Loucy (cell line): ENCODE measurements around the gene TSEN54.

Source experiments
- H2AFZ ChIP-seq: fragments of 200-600 bp; sonication (generic); 2 replicates; pipeline ENCODE4 v1.6.0; 2016; ENCODE audit warnings: antibody characterized with exemption, mild to moderate bottlenecking, low read length, moderate library complexity
- H3F3A ChIP-seq: fragments of 200-600 bp; 2 replicates; pipeline ENCODE4 v1.6.0; 2016; ENCODE audit warnings: antibody characterized with exemption, low read depth, mild to moderate bottlenecking
- H3K27me3 ChIP-seq: fragments of 200-600 bp; sonication (generic); 2 replicates; pipeline ENCODE4 v1.6.1; 2014; ENCODE audit warnings: low read length, mild to moderate bottlenecking; ENCODE audit not compliant: insufficient read depth, poor library complexity, severe bottlenecking
- H3K36me3 ChIP-seq: fragments of 200-600 bp; sonication (generic); 2 replicates; pipeline ENCODE4 v1.6.1; 2016; ENCODE audit warnings: low read length; ENCODE audit not compliant: insufficient read depth
- H3K4me1 ChIP-seq: fragments of 200-600 bp; sonication (generic); 2 replicates; pipeline ENCODE4 v1.5.1; 2014; ENCODE audit warnings: low read length, mild to moderate bottlenecking; ENCODE audit not compliant: insufficient read depth, poor library complexity, severe bottlenecking
- H3K4me2 ChIP-seq: fragments of 200-600 bp; sonication (generic); 2 replicates; pipeline ENCODE4 v1.6.0; 2014; ENCODE audit warnings: antibody characterized with exemption, low read length, low read depth, mild to moderate bottlenecking; ENCODE audit not compliant: poor library complexity, severe bottlenecking
- H3K4me3 ChIP-seq: fragments of 200-600 bp; sonication (generic); 2 replicates; pipeline ENCODE4 v1.5.1; 2014; ENCODE audit warnings: low read length, mild to moderate bottlenecking, mixed read lengths; ENCODE audit not compliant: poor library complexity, severe bottlenecking
- H3K79me2 ChIP-seq: fragments of 200-600 bp; sonication (generic); 2 replicates; pipeline ENCODE4 v1.6.1; 2014; ENCODE audit warnings: low read length; ENCODE audit not compliant: insufficient read depth
- H3K9ac ChIP-seq: fragments of 200-600 bp; sonication (generic); 2 replicates; pipeline ENCODE4 v1.6.0; 2014; ENCODE audit warnings: mild to moderate bottlenecking, low read depth, low read length, moderate library complexity; ENCODE audit not compliant: poor library complexity, severe bottlenecking
- H3K9me2 ChIP-seq: fragments of 200-600 bp; sonication (generic); replicated peaks from 2 replicates; pipeline ENCODE4 v1.6.1; 2016; ENCODE audit warnings: low read depth, low read length, mixed read lengths
- H3K9me3 ChIP-seq: fragments of 200-600 bp; sonication (generic); 2 replicates; pipeline ENCODE4 v1.6.1; 2014; ENCODE audit warnings: mild to moderate bottlenecking, antibody characterized with exemption, low read length, low read depth; ENCODE audit not compliant: insufficient read depth
- H4K20me1 ChIP-seq: fragments of 200-600 bp; sonication (generic); 2 replicates; pipeline ENCODE4 v1.6.0; 2014; ENCODE audit warnings: antibody characterized with exemption, low read length, mild to moderate bottlenecking; ENCODE audit not compliant: insufficient read depth, poor library complexity, severe bottlenecking
- EZH2phosphoT487 ChIP-seq: fragments of 200-600 bp; IDR thresholded peaks from 2 replicates; pipeline ENCODE4 v1.6.1; 2018; ENCODE audit warnings: antibody characterized with exemption, mild to moderate bottlenecking, moderate library complexity, borderline replicate concordance
- TF ChIP-seq, protein P1 (sequence below): fragments of 200-600 bp; sonication (generic); conservative IDR thresholded peaks from 2 replicates; pipeline ENCODE4 v1.5.1; 2014; ENCODE audit warnings: mild to moderate bottlenecking, antibody characterized with exemption, low read length

TSEN54 gene

GRCh38 chr17:75480281-75480680 lies 36.0 kb upstream of the TSEN54 start:
- no peak overlapping the region for H3K9ac ChIP-seq

GRCh38 chr17:75481194-75482068 lies 34.9 kb upstream of the TSEN54 start:
- no peaks in the 10 kb centered on the region for H3K79me2 ChIP-seq
- H3K4me1 ChIP-seq: no peaks in the 10 kb centered on the region
- H3K9ac ChIP-seq: no peak overlapping the region
- no peaks in the 10 kb centered on the region for H3K9me2 ChIP-seq
- H4K20me1 ChIP-seq: no peaks in the 10 kb centered on the region
- H3F3A ChIP-seq: no peaks in the 10 kb centered on the region
- H3K27me3 ChIP-seq: no peaks in the 10 kb centered on the region
- TF ChIP-seq EZH2phosphoT487: no peak
- TF ChIP-seq, protein P1, sequence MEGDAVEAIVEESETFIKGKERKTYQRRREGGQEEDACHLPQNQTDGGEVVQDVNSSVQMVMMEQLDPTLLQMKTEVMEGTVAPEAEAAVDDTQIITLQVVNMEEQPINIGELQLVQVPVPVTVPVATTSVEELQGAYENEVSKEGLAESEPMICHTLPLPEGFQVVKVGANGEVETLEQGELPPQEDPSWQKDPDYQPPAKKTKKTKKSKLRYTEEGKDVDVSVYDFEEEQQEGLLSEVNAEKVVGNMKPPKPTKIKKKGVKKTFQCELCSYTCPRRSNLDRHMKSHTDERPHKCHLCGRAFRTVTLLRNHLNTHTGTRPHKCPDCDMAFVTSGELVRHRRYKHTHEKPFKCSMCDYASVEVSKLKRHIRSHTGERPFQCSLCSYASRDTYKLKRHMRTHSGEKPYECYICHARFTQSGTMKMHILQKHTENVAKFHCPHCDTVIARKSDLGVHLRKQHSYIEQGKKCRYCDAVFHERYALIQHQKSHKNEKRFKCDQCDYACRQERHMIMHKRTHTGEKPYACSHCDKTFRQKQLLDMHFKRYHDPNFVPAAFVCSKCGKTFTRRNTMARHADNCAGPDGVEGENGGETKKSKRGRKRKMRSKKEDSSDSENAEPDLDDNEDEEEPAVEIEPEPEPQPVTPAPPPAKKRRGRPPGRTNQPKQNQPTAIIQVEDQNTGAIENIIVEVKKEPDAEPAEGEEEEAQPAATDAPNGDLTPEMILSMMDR: no peak
- no peaks in the 10 kb centered on the region for H3K36me3 ChIP-seq
- H3K4me2 ChIP-seq: no peak overlapping the region
- H3K9me3 ChIP-seq: no peaks in the 10 kb centered on the region
- H2AFZ ChIP-seq: no peak overlapping the region
- no peak overlapping the region for H3K4me3 ChIP-seq

More at GRCh38 chr17:75480281-75480680, 36.0 kb upstream of the TSEN54 start:
- Histone ChIP-seq H3K9me2 (no peaks in the 10 kb centered on the region), H3K4me2 (no peak overlapping the region), H3K79me2 (no peaks in the 10 kb centered on the region), H3K27me3 (no peaks in the 10 kb centered on the region), H3K4me3 (no peak overlapping the region), H3K36me3 (no peaks in the 10 kb centered on the region; the same call in 1 of the 2 replicates), H4K20me1 (no peaks in the 10 kb centered on the region), H2AFZ (no peak overlapping the region), H3F3A (no peaks in the 10 kb centered on the region), H3K4me1 (no peaks in the 10 kb centered on the region), H3K9me3 (no peaks in the 10 kb centered on the region)
- no peak for TF ChIP-seq EZH2phosphoT487
- TF ChIP-seq, protein P1: no peak

DNA sequence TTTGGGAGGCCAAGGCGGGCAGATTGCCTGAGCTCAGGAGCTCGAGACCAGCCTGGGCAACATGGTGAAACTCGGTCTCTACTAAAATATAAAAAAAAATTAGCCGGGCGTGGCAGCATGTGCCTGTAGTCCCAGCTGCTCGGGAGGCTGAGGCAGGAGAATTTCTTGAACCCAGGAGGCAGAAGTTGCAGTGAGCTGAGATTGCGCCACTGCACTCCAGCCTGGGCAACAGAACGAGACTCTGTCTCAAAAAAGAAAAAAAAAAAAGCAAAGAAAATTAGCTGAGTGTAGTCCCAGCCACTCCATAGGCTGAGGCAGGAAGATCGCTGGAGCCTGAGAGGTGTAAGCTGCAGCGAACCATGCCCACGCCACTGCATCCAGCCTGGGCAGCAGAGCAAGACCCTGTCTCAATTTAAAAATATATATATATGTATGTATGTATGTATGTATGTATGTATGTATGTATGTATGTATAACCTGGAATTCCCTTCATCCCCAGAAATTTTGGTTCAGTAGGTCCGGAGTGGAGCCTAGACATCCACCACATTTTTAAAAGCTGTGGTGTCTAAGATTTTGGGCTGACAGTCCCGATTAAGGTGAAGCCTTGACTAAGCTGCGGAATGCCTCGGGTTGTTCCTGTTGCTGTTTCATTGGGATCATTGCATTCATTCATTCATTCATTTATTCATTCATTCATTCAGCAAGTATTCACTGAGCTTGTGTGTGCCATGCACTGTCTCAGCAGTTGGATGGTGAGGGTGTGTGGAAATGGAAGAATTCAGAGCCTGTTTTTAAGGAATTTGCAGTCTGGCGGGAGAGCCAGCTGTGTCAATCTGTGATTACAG lies 34.0 kb upstream of the TSEN54 start:
- no peak overlapping the region for H3K4me2 ChIP-seq
- no peaks in the 10 kb centered on the region for H3K9me3 ChIP-seq
- peaks cover 4% of the 10 kb centered on the region for H3K4me1 ChIP-seq
- H3K9me2 ChIP-seq: no peaks in the 10 kb centered on the region
- H3K36me3 ChIP-seq: no peaks in the 10 kb centered on the region
- H3F3A ChIP-seq: no peaks in the 10 kb centered on the region
- no peak overlapping the region for H2AFZ ChIP-seq
- H3K27me3 ChIP-seq: no peaks in the 10 kb centered on the region
- no peaks in the 10 kb centered on the region for H4K20me1 ChIP-seq
- H3K9ac ChIP-seq: no peak overlapping the region
- no peaks in the 10 kb centered on the region for H3K79me2 ChIP-seq
- H3K4me3 ChIP-seq: no peak overlapping the region
- TF ChIP-seq EZH2phosphoT487: no peak
- TF ChIP-seq, protein P1: no peak
